Measurements from ENCODE around the gene CSMD2.

The CSMD2 gene

GRCh38 chr1:33716976-33717688 lies 447.9 kb downstream of the CSMD2 start:
- no peak for DNase-seq (ENCODE audit: low read depth in 2 of 2)

- DNase-seq (ENCODE audit: low read depth in 2 of 2), result no peak
Observed at GRCh38 chr1:33715195-33715811, 449.7 kb downstream of the CSMD2 start.

- DNase-seq (ENCODE audit: low read depth in 2 of 2), result no peak
Observed at GRCh38 chr1:33714421-33714820, 450.6 kb downstream of the CSMD2 start.

- no peak for DNase-seq (ENCODE audit: low read depth in 2 of 2)
Observed at GRCh38 chr1:33713058-33713877, 451.8 kb downstream of the CSMD2 start.

- no peak for DNase-seq (ENCODE audit: low read depth in 2 of 2)
Observed at GRCh38 chr1:33712186-33712585, 452.8 kb downstream of the CSMD2 start.

- no peak for DNase-seq (ENCODE audit: low read depth in 2 of 2)
Observed at GRCh38 chr1:33711511-33711910, 453.5 kb downstream of the CSMD2 start.

- no peak for DNase-seq (ENCODE audit: low read depth in 2 of 2)
Observed at GRCh38 chr1:33710967-33711366, 454.1 kb downstream of the CSMD2 start.

- DNase-seq (ENCODE audit: low read depth in 2 of 2), result no peak
Observed at GRCh38 chr1:33709783-33710718, 455.0 kb downstream of the CSMD2 start.

- DNase-seq (ENCODE audit: low read depth in 2 of 2), result no peak
Observed at GRCh38 chr1:33709174-33709782, 455.8 kb downstream of the CSMD2 start.

GRCh38 chr1:33706634-33707255 lies 458.3 kb downstream of the CSMD2 start:
- DNase-seq (ENCODE audit: low read depth in 2 of 2), result no peak

- no peak for DNase-seq (ENCODE audit: low read depth in 2 of 2)
Observed at GRCh38 chr1:33703464-33703863, 461.6 kb downstream of the CSMD2 start.

- no peak for DNase-seq (ENCODE audit: low read depth in 2 of 2)
Observed at GRCh38 chr1:33698361-33699035, 466.5 kb downstream of the CSMD2 start.

- no peak for DNase-seq (ENCODE audit: low read depth in 2 of 2)
Observed at GRCh38 chr1:33697816-33698215, 467.2 kb downstream of the CSMD2 start.

- DNase-seq (ENCODE audit: low read depth in 2 of 2), result no peak
Observed at GRCh38 chr1:33696962-33697361, 468.1 kb downstream of the CSMD2 start.

GRCh38 chr1:33696311-33696710 lies 468.7 kb downstream of the CSMD2 start:
- no peak for DNase-seq (ENCODE audit: low read depth in 2 of 2)

- no peak for DNase-seq (ENCODE audit: low read depth in 2 of 2)
Observed at GRCh38 chr1:33692206-33693188, 472.5 kb downstream of the CSMD2 start.

- no peak for DNase-seq (ENCODE audit: low read depth in 2 of 2)
Observed at GRCh38 chr1:33687000-33687399, 478.0 kb downstream of the CSMD2 start.

GRCh38 chr1:33686551-33686950 lies 478.5 kb downstream of the CSMD2 start:
- no peak for DNase-seq (ENCODE audit: low read depth in 2 of 2)

GRCh38 chr1:33685256-33685655 lies 479.8 kb downstream of the CSMD2 start:
- no peak for DNase-seq (ENCODE audit: low read depth in 2 of 2)
